Measurements from ENCODE around the gene LBR.

LBR gene

DNA sequence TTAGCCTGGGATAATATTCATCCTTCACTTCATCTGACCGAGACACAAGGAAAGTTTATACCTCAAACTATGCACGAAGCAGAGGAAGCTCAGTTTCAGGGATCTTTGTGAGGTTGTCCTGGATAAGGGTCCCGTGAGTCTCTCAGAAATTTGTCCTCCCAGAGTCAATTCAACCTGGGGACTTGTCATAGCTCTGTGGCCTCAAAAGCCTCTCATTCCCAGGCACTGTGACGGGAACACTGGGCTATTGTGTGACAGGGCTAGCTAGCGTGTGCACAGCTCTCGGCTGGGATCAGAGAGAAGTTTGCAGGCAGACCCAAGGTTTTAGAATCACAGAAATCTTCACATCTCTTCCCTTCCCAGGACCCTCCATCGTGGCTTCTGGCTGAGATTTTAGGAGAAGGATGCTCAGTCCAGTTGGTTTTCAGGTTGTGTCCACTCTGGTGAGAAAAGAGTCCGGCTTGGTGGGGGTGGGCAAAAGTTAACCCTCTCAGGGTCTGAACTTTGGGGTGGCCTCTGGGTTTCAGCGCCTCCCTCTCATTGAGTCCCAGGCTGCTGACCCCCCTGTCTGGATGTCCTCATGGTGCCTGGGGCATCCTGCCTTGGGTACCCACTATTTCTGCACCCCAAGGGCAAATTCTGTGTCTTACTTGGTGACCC, 20.4 kb upstream of the LBR start:
- no peak for DNase-seq (ENCODE audit: low read depth, low spot score)
- TF ChIP-seq, protein P1, sequence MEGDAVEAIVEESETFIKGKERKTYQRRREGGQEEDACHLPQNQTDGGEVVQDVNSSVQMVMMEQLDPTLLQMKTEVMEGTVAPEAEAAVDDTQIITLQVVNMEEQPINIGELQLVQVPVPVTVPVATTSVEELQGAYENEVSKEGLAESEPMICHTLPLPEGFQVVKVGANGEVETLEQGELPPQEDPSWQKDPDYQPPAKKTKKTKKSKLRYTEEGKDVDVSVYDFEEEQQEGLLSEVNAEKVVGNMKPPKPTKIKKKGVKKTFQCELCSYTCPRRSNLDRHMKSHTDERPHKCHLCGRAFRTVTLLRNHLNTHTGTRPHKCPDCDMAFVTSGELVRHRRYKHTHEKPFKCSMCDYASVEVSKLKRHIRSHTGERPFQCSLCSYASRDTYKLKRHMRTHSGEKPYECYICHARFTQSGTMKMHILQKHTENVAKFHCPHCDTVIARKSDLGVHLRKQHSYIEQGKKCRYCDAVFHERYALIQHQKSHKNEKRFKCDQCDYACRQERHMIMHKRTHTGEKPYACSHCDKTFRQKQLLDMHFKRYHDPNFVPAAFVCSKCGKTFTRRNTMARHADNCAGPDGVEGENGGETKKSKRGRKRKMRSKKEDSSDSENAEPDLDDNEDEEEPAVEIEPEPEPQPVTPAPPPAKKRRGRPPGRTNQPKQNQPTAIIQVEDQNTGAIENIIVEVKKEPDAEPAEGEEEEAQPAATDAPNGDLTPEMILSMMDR (IDR thresholded peaks at IDR 0.05; ENCODE audit: low read depth, low read length): no peak
- no peak overlapping the region for H3K4me3 ChIP-seq (ENCODE audit: low read depth, low read length)
- in situ Hi-C loops (cut with HindIII; ENCODE audit: low sequenced_read_pairs): no loop called here

DNA sequence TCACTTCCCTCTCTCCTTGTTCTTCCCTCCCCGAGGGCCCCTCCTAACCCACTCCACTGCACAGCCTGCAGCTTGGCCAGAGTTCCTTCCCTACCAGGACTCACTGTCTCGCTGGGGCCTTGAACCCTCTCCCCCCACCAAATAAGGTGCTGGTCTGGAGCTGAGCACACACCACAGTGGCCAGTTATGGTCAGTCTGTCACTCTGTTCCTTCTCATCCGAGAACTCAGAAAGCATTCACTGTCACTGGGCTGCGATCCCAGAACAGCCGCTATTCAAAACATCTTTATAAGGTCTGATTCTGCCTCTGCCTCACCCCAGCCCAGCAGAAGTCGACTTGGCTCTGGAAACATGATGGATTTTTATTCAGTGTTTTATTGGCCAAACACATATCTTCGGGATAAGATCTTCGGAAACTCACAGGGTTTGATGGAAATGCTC, 19.8 kb upstream of the LBR start:
- peak; percentile 53 for DNase-seq (ENCODE audit: low read depth, low spot score)
- H3K4me3 ChIP-seq (ENCODE audit: low read depth, low read length): no peak overlapping the region
- TF ChIP-seq, protein P1 (IDR thresholded peaks at IDR 0.05; ENCODE audit: low read depth, low read length): no peak
- in situ Hi-C loops (cut with HindIII; ENCODE audit: low sequenced_read_pairs): no loop called here

DNA sequence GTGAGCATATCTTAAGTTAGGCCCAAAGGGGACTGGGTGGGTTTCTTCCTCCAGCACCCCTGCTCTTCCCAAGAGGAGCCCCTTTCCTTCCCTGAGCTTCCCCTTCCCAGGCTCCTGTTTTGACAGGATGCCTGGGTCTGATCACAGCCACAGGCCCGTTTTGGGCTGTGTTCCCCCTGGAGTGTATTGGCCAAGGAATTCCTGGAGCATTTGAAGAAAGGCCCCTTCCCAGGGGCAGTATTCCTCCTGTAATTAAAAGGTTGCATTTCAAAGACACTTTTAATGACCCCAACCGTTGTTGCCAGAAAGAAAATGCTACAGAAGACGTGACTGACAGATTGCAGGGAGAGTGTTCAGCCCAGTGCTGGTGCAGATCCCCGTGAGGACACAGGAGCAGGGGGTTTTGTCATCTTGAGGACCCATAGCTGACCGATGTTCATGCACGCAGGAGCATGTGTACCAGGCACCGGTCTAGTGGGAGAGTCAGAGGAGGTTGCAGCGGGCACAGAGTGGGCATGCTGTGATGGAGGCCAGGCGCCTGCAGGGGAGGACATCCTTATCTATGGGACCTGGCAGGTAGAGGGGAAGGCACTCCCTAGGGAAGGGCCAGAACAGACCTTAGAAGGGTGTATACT, 19.3 kb upstream of the LBR start:
- DNase-seq (ENCODE audit: low read depth, low spot score): no peak
- in situ Hi-C loops (cut with HindIII; ENCODE audit: low sequenced_read_pairs): no loop called here
- no peak overlapping the region for H3K4me3 ChIP-seq (ENCODE audit: low read depth, low read length)
- TF ChIP-seq, protein P1 (IDR thresholded peaks at IDR 0.05; ENCODE audit: low read depth, low read length): no peak

DNA sequence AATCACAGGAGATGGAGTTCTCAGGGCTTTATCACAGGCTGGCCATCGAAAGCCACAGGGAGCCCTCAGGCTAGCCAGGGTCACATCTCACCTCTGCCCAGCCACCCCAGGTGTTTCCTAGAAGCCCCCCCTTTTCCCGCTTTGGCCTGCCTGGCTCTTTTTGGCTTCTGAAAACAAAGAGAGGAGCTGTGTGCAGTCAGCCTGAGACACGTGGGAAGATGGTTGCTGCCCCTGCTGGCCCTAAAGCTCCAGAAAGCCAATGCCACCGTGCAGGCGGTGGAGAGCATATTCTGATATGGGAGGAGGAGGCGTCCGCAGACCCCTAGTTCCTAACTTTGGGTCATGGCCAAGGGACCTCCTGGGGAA, 18.7 kb upstream of the LBR start:
- TF ChIP-seq, protein P1 (IDR thresholded peaks at IDR 0.05; ENCODE audit: low read depth, low read length): no peak
- in situ Hi-C loops (cut with HindIII; ENCODE audit: low sequenced_read_pairs): no loop called here
- DNase-seq (ENCODE audit: low read depth, low spot score): no peak
- H3K4me3 ChIP-seq (ENCODE audit: low read depth, low read length): no peak overlapping the region

DNA sequence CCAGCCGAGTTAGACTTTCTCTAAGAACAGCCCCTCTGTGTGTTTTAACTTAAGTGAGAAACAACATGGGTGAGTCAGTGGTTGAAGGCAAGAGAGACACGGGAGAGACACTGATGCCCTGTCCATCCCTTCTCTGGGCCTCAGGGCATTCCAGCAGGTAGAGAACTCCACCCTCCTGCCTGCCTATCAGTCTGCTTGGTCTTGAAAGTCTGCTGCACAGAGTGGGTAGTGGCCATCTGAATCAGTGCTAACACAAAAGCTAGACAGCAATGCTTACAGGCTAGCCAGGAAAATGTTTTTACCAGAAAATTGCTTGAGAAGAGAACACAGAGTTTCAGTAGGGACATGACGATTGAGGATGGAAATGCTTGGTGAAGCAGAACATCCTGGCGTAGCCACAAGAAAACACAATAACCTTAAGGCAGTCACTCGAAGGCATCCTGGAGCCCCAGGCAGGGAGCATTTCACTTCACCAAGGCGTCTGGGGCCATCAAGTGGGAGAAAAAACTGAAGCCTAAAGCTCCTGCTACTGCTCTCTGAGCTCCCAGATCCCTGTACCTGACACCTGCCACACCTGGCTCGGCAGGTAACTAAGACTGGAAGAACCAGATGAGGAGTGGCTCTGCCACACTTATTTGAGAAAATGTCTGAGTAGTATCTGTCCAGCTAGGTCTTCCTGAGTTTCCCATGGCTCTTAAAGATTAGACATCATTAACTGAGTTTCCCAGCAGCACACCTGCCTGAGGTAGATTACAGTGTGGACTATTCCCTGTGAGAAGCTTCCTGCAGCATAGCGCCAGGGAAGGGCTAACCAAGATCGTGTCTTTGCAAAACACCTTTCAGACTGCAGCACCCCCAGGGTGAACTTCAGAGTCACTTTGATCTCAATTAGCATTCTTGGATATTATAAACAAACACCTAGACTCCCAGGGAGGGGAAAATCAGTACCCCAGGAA, 18.1 kb upstream of the LBR start:
- no peak overlapping the region for H3K4me3 ChIP-seq (ENCODE audit: low read depth, low read length)
- in situ Hi-C loops (cut with HindIII; ENCODE audit: low sequenced_read_pairs): no loop called here
- DNase-seq (ENCODE audit: low read depth, low spot score): no peak
- TF ChIP-seq, protein P1 (IDR thresholded peaks at IDR 0.05; ENCODE audit: low read depth, low read length): no peak

DNA sequence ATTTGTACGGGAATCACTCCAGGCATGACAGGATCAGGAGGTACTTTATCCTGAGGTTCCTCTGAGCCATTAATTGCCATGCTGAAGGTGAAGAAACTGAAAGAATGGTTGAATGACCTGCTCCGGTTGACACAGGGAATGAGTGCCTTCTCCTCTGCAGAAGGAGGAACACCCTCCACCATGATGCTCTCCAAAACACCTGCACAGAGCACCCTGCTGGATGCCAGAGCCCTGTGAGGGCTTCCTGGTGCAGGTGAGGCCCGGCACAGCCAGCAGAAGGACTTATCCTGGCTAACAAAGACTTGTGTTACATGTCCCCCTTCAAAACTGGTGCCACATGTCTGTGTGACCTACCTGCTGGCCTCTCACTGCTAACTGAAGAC, 14.3 kb upstream of the LBR start:
- no peak overlapping the region for H3K4me3 ChIP-seq (ENCODE audit: low read depth, low read length)
- in situ Hi-C loops (cut with HindIII; ENCODE audit: low sequenced_read_pairs): no loop called here
- TF ChIP-seq, protein P1 (IDR thresholded peaks at IDR 0.05; ENCODE audit: low read depth, low read length): no peak
- no peak for DNase-seq (ENCODE audit: low read depth, low spot score)

All from astrocyte of the spinal cord (primary cell).